Measurements from ENCODE around the gene SYNPR. TPM values are rescaled to one million over a fixed set of nuclear protein-coding genes. Genes with fewer than 3 reads are reported as not detected.

SYNPR gene
- polyA plus RNA-seq, 3 donors: not detected

DNA sequence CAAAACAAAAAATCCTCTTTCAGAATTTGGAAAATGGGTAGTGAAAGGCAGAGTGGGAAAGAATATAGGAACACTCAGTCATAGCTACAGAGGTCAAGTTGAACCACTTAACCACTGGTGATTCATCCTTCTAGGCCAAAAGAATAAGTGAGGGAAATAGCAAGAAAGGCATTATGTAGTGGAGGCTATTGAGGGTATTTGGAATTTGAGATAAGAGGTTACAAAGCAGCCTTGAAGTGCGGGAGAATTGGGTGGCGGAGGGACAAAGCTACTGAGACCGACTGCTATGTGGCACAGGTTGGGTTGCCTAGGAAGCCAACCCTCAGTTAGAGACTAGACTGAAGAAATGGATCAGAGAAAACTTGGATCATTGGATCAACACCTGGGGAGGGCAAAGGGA lies 109.5 kb downstream of the SYNPR start:
- Mint-ChIP-seq H3K9me3 (peaks cover 0 to 2% (median 0%) of the 10 kb centered on the region in 7 donors), H3K4me3 (no peak overlapping the region), H3K27ac (no peak overlapping the region), H3K4me1 (no peaks in the 10 kb centered on the region), H3K36me3 (no peaks in the 10 kb centered on the region), H3K27me3 (ENCODE audit: low read depth in 3 of 3) (peaks cover 0 to 3% (median 0%) of the 10 kb centered on the region in 3 donors)
- 94% methylated on average over 3 of the region's 3 CpGs for WGBS (ENCODE audit: insufficient coverage)
- intact Hi-C loops (cut with micrococcal nuclease): no loop called here
- no peak overlapping the region for H3K27ac ChIP-seq (ENCODE audit: low read depth in 1 of 2, low read length in 2 of 2)
- H4K20me1 ChIP-seq (ENCODE audit: insufficient read depth, low read length): no peaks in the 10 kb centered on the region
- H3K9ac ChIP-seq (ENCODE audit: insufficient read depth, low read length, poor library complexity, severe bottlenecking): no peak overlapping the region
- no peak for DNase-seq
- H3K4me1 ChIP-seq (ENCODE audit: control insufficient read depth in 1 of 2, insufficient read depth in 2 of 2, low read length in 2 of 2): no peaks in the 10 kb centered on the region
- no peaks in the 10 kb centered on the region for H3K36me3 ChIP-seq (replicated peaks in 1 of 2; ENCODE audit: control insufficient read depth in 1 of 2, insufficient read depth in 2 of 2, low read length in 2 of 2)
- H2AFZ ChIP-seq (ENCODE audit: insufficient read depth, low read depth, low read length, poor library complexity, severe bottlenecking): no peak overlapping the region
- TF ChIP-seq, protein P1, sequence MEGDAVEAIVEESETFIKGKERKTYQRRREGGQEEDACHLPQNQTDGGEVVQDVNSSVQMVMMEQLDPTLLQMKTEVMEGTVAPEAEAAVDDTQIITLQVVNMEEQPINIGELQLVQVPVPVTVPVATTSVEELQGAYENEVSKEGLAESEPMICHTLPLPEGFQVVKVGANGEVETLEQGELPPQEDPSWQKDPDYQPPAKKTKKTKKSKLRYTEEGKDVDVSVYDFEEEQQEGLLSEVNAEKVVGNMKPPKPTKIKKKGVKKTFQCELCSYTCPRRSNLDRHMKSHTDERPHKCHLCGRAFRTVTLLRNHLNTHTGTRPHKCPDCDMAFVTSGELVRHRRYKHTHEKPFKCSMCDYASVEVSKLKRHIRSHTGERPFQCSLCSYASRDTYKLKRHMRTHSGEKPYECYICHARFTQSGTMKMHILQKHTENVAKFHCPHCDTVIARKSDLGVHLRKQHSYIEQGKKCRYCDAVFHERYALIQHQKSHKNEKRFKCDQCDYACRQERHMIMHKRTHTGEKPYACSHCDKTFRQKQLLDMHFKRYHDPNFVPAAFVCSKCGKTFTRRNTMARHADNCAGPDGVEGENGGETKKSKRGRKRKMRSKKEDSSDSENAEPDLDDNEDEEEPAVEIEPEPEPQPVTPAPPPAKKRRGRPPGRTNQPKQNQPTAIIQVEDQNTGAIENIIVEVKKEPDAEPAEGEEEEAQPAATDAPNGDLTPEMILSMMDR (IDR thresholded peaks at IDR 0.05): no peak
- no peak overlapping the region for H3K4me2 ChIP-seq (replicated peaks; ENCODE audit: extremely low read depth, low read length, poor library complexity, severe bottlenecking)
- H3K79me2 ChIP-seq (ENCODE audit: insufficient read depth, low read length): no peaks in the 10 kb centered on the region
- no peak overlapping the region for H3K4me3 ChIP-seq (replicated peaks in 1 of 3; ENCODE audit: low read depth in 2 of 3, low read length in 3 of 3)
- H3K9me3 ChIP-seq (replicated peaks in 1 of 2; ENCODE audit: control insufficient read depth in 1 of 2, insufficient read depth in 1 of 2, low read length in 2 of 2): no peaks in the 10 kb centered on the region
- no peaks in the 10 kb centered on the region for H3K27me3 ChIP-seq (ENCODE audit: control insufficient read depth in 2 of 2, insufficient read depth in 2 of 2, low read length in 2 of 2)

GRCh38 chr3:63390710-63391230 lies 112.7 kb downstream of the SYNPR start:
- H3K9ac ChIP-seq (ENCODE audit: insufficient read depth, low read length, poor library complexity, severe bottlenecking): no peak overlapping the region
- Mint-ChIP-seq H3K27ac (no peak overlapping the region), H3K36me3 (no peaks in the 10 kb centered on the region), H3K27me3 (ENCODE audit: low read depth in 3 of 3) (peaks cover 2 to 3% (median 3%) of the 10 kb centered on the region in 3 donors), H3K4me1 (no peaks in the 10 kb centered on the region), H3K4me3 (no peak overlapping the region), H3K9me3 (peaks cover 0 to 2% (median 0%) of the 10 kb centered on the region in 7 donors)
- DNase-seq: no peak
- H2AFZ ChIP-seq (ENCODE audit: insufficient read depth, low read depth, low read length, poor library complexity, severe bottlenecking): no peak overlapping the region
- TF ChIP-seq, protein P1 (IDR thresholded peaks at IDR 0.05): no peak
- no peaks in the 10 kb centered on the region for H3K36me3 ChIP-seq (replicated peaks in 1 of 2; ENCODE audit: control insufficient read depth in 1 of 2, insufficient read depth in 2 of 2, low read length in 2 of 2)
- H3K4me2 ChIP-seq (replicated peaks; ENCODE audit: extremely low read depth, low read length, poor library complexity, severe bottlenecking): no peak overlapping the region
- no peak overlapping the region for H3K27ac ChIP-seq (ENCODE audit: low read depth in 1 of 2, low read length in 2 of 2)
- H3K4me1 ChIP-seq (ENCODE audit: control insufficient read depth in 1 of 2, insufficient read depth in 2 of 2, low read length in 2 of 2): no peaks in the 10 kb centered on the region
- no peak overlapping the region for H3K4me3 ChIP-seq (replicated peaks in 1 of 3; ENCODE audit: low read depth in 2 of 3, low read length in 3 of 3)
- no peaks in the 10 kb centered on the region for H3K27me3 ChIP-seq (ENCODE audit: control insufficient read depth in 2 of 2, insufficient read depth in 2 of 2, low read length in 2 of 2)
- no peaks in the 10 kb centered on the region for H3K9me3 ChIP-seq (replicated peaks in 1 of 2; ENCODE audit: control insufficient read depth in 1 of 2, insufficient read depth in 1 of 2, low read length in 2 of 2)
- H3K79me2 ChIP-seq (ENCODE audit: insufficient read depth, low read length): no peaks in the 10 kb centered on the region
- intact Hi-C loops (cut with micrococcal nuclease): no loop called here
- 86% methylated on average over 3 of the region's 5 CpGs for WGBS (ENCODE audit: insufficient coverage)
- no peaks in the 10 kb centered on the region for H4K20me1 ChIP-seq (ENCODE audit: insufficient read depth, low read length)
